ENCODE results near the gene FLT3LG.

FLT3LG gene

GRCh38 chr19:49473868-49474541 lies at the start of gene FLT3LG:
FLT3LG (plus strand) TSS chr19:49474215; CDS start chr19:49474640, 425 bp downstream.
- DNase-seq (ENCODE audit: low read depth in 2 of 2), result peak; percentile 79 to 80

GRCh38 chr19:49425178-49425577 lies 48.8 kb upstream of the FLT3LG start, which contains the start of gene GFY:
GFY (plus strand) TSS chr19:49425388; CDS start chr19:49426431, 1,043 bp downstream.
- no peak for DNase-seq (ENCODE audit: low read depth in 2 of 2)

- peak in 1 of 2 donors; percentile 30 for DNase-seq (ENCODE audit: low read depth in 2 of 2)
Observed at GRCh38 chr19:49425922-49426592, 48.0 kb upstream of the FLT3LG start.

- no peak for DNase-seq (ENCODE audit: low read depth in 2 of 2)
Observed at GRCh38 chr19:49427339-49427738, 46.7 kb upstream of the FLT3LG start.

- no peak for DNase-seq (ENCODE audit: low read depth in 2 of 2)
Observed at GRCh38 chr19:49427855-49428546, 46.0 kb upstream of the FLT3LG start.

- no peak for DNase-seq (ENCODE audit: low read depth in 2 of 2)
Observed at GRCh38 chr19:49428547-49429451, 45.2 kb upstream of the FLT3LG start.

- DNase-seq (ENCODE audit: low read depth in 2 of 2), result no peak
Observed at GRCh38 chr19:49430172-49430677, 43.8 kb upstream of the FLT3LG start.

- DNase-seq (ENCODE audit: low read depth in 2 of 2), result no peak
Observed at GRCh38 chr19:49430678-49431329, 43.2 kb upstream of the FLT3LG start.

- DNase-seq (ENCODE audit: low read depth in 2 of 2), result no peak
Observed at GRCh38 chr19:49431330-49431749, 42.7 kb upstream of the FLT3LG start.

GRCh38 chr19:49432141-49433073 lies 41.6 kb upstream of the FLT3LG start:
- DNase-seq (ENCODE audit: low read depth in 2 of 2), result no peak

- DNase-seq (ENCODE audit: low read depth in 2 of 2), result no peak
Observed at GRCh38 chr19:49433240-49433901, 40.6 kb upstream of the FLT3LG start.

GRCh38 chr19:49434907-49435583 lies 39.0 kb upstream of the FLT3LG start:
- DNase-seq (ENCODE audit: low read depth in 2 of 2), result no peak

GRCh38 chr19:49435670-49436069 lies 38.3 kb upstream of the FLT3LG start:
- no peak for DNase-seq (ENCODE audit: low read depth in 2 of 2)

GRCh38 chr19:49436381-49437017 lies 37.5 kb upstream of the FLT3LG start:
- peak; percentile 57 to 75 for DNase-seq (ENCODE audit: low read depth in 2 of 2)

- DNase-seq (ENCODE audit: low read depth in 2 of 2), result no peak
Observed at GRCh38 chr19:49437231-49437630, 36.8 kb upstream of the FLT3LG start.

GRCh38 chr19:49438261-49438660 lies 35.8 kb upstream of the FLT3LG start:
- no peak for DNase-seq (ENCODE audit: low read depth in 2 of 2)

- DNase-seq (ENCODE audit: low read depth in 2 of 2), result no peak
Observed at GRCh38 chr19:49439836-49440235, 34.2 kb upstream of the FLT3LG start.

All from stimulated activated CD8-positive, alpha-beta memory T cell treated with anti-CD3 and anti-CD28 coated beads, Interleukin-2, amount 100 ng/mL, for 48 hours (primary cell).